Nephron (organoid): ENCODE results near the gene ARAP1.

Experiments used
- H3K27ac Mint-ChIP-seq, 3 experiments: 2 replicates each; pipeline ENCODE4 v1.8.0; 2020; ENCODE audit warnings: mixed read lengths in 3 of 3, mild to moderate bottlenecking in 2 of 3, moderate library complexity in 1 of 3
- H3K27me3 Mint-ChIP-seq: 2 replicates; pipeline ENCODE4 v1.8.0; 2021; ENCODE audit warnings: low read depth, mild to moderate bottlenecking, moderate library complexity, mixed read lengths
- H3K36me3 Mint-ChIP-seq: 2 replicates; pipeline ENCODE4 v1.8.0; 2020; ENCODE audit warnings: low read depth, mixed read lengths
- H3K4me1 Mint-ChIP-seq: 2 replicates; pipeline ENCODE4 v1.8.0; 2020; ENCODE audit warnings: mixed read lengths
- H3K4me3 Mint-ChIP-seq, 3 experiments: 2 replicates each; pipeline ENCODE4 v1.8.0; 2020; ENCODE audit warnings: mild to moderate bottlenecking in 3 of 3, mixed read lengths in 3 of 3, moderate library complexity in 2 of 3
- H3K9me3 Mint-ChIP-seq: 2 replicates; pipeline ENCODE4 v1.8.0; 2020; ENCODE audit warnings: mixed read lengths
- CTCF ChIP-seq, 3 experiments: fragments of 200-600 bp; sonication (generic); IDR thresholded peaks; one replicate each; pipeline ENCODE4 v1.5.0; 2021; ENCODE audit warnings: antibody characterized with exemption in 3 of 3; ENCODE audit not compliant: unreplicated experiment in 3 of 3

The ARAP1 gene

GRCh38 chr11:72649215-72649976 is 102.8 kb downstream of the ARAP1 start:
- peaks cover 50% of the 10 kb centered on the region for H3K27me3 Mint-ChIP-seq
- peaks cover 11% of the 10 kb centered on the region for H3K4me1 Mint-ChIP-seq
- TF ChIP-seq CTCF (IDR thresholded peaks at IDR 0.05; ENCODE audit: unreplicated experiment in 3 of 3), result no peak
- no peak overlapping the region for H3K4me3 Mint-ChIP-seq
- no peaks in the 10 kb centered on the region for H3K36me3 Mint-ChIP-seq
- H3K9me3 Mint-ChIP-seq, result no peaks in the 10 kb centered on the region
- no peak overlapping the region for H3K27ac Mint-ChIP-seq

- no peak for TF ChIP-seq CTCF (IDR thresholded peaks at IDR 0.05; ENCODE audit: unreplicated experiment in 3 of 3)
Observed at GRCh38 chr11:72648384-72649136, 103.6 kb downstream of the ARAP1 start.

GRCh38 chr11:72647882-72648281 is 104.3 kb downstream of the ARAP1 start:
- Mint-ChIP-seq H3K4me1 (peaks cover 6% of the 10 kb centered on the region), H3K27ac (no peak overlapping the region), H3K4me3 (no peak overlapping the region), H3K36me3 (no peaks in the 10 kb centered on the region), H3K27me3 (peaks cover 56% of the 10 kb centered on the region), H3K9me3 (no peaks in the 10 kb centered on the region)
- no peak for TF ChIP-seq CTCF (IDR thresholded peaks at IDR 0.05; ENCODE audit: unreplicated experiment in 3 of 3)

More at GRCh38 chr11:72648384-72649136, 103.6 kb downstream of the ARAP1 start:
- Mint-ChIP-seq H3K27ac (no peak overlapping the region), H3K4me1 (peaks cover 11% of the 10 kb centered on the region), H3K27me3 (peaks cover 58% of the 10 kb centered on the region), H3K36me3 (no peaks in the 10 kb centered on the region), H3K4me3 (no peak overlapping the region), H3K9me3 (no peaks in the 10 kb centered on the region)

- peaks cover 5% of the 10 kb centered on the region for H3K4me1 Mint-ChIP-seq
- no peak for TF ChIP-seq CTCF (IDR thresholded peaks at IDR 0.05; ENCODE audit: unreplicated experiment in 3 of 3)
- no peak overlapping the region for H3K27ac Mint-ChIP-seq
- H3K4me3 Mint-ChIP-seq, result no peak overlapping the region
- H3K9me3 Mint-ChIP-seq, result no peaks in the 10 kb centered on the region
- H3K36me3 Mint-ChIP-seq, result no peaks in the 10 kb centered on the region
- peaks cover 51% of the 10 kb centered on the region for H3K27me3 Mint-ChIP-seq
Observed at GRCh38 chr11:72646472-72646871, 105.7 kb downstream of the ARAP1 start.

GRCh38 chr11:72646024-72646423 is 106.2 kb downstream of the ARAP1 start:
- Mint-ChIP-seq H3K27me3 (peaks cover 48% of the 10 kb centered on the region), H3K36me3 (no peaks in the 10 kb centered on the region), H3K27ac (no peak overlapping the region), H3K4me3 (no peak overlapping the region), H3K9me3 (no peaks in the 10 kb centered on the region), H3K4me1 (peaks cover 5% of the 10 kb centered on the region)
- no peak for TF ChIP-seq CTCF (IDR thresholded peaks at IDR 0.05; ENCODE audit: unreplicated experiment in 3 of 3)
